Measurements from ENCODE around the gene EFCAB12.

Gene EFCAB12

GRCh38 chr3:129473769-129474152 lies 45.3 kb upstream of the EFCAB12 start:
- H3K27ac ChIP-seq, result no peak overlapping the region
- H3K27me3 ChIP-seq (ENCODE audit: control insufficient read depth, insufficient read depth, low read length), result no peaks in the 10 kb centered on the region
- H3K4me3 ChIP-seq (ENCODE audit: low read depth, low read length), result no peak overlapping the region
- no peaks in the 10 kb centered on the region for H3K79me2 ChIP-seq
- H3K4me1 ChIP-seq, result peaks cover 9% of the 10 kb centered on the region
- no peaks in the 10 kb centered on the region for H3K9me3 ChIP-seq (ENCODE audit: control insufficient read depth, low read length)
- no peak overlapping the region for H3K9ac ChIP-seq
- no peak overlapping the region for H3K4me2 ChIP-seq (ENCODE audit: low read length)
- H3K36me3 ChIP-seq (ENCODE audit: control insufficient read depth, insufficient read depth, low read length), result no peaks in the 10 kb centered on the region
- no peak overlapping the region for H2AFZ ChIP-seq
- TF ChIP-seq, protein P1, sequence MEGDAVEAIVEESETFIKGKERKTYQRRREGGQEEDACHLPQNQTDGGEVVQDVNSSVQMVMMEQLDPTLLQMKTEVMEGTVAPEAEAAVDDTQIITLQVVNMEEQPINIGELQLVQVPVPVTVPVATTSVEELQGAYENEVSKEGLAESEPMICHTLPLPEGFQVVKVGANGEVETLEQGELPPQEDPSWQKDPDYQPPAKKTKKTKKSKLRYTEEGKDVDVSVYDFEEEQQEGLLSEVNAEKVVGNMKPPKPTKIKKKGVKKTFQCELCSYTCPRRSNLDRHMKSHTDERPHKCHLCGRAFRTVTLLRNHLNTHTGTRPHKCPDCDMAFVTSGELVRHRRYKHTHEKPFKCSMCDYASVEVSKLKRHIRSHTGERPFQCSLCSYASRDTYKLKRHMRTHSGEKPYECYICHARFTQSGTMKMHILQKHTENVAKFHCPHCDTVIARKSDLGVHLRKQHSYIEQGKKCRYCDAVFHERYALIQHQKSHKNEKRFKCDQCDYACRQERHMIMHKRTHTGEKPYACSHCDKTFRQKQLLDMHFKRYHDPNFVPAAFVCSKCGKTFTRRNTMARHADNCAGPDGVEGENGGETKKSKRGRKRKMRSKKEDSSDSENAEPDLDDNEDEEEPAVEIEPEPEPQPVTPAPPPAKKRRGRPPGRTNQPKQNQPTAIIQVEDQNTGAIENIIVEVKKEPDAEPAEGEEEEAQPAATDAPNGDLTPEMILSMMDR (IDR thresholded peaks at IDR 0.05), result no peak

- Histone ChIP-seq H3K4me1 (peaks cover 9% of the 10 kb centered on the region), H2AFZ (no peak overlapping the region), H3K9ac (no peak overlapping the region), H3K4me2 (ENCODE audit: low read length) (no peak overlapping the region), H3K36me3 (ENCODE audit: control insufficient read depth, insufficient read depth, low read length) (no peaks in the 10 kb centered on the region), H3K27ac (no peak overlapping the region), H3K4me3 (ENCODE audit: low read depth, low read length) (no peak overlapping the region), H3K9me3 (ENCODE audit: control insufficient read depth, low read length) (no peaks in the 10 kb centered on the region), H3K27me3 (ENCODE audit: control insufficient read depth, insufficient read depth, low read length) (no peaks in the 10 kb centered on the region), H3K79me2 (no peaks in the 10 kb centered on the region)
- TF ChIP-seq, protein P1 (IDR thresholded peaks at IDR 0.05), result no peak
Observed at GRCh38 chr3:129473067-129473768, 44.8 kb upstream of the EFCAB12 start.

- TF ChIP-seq, protein P1 (IDR thresholded peaks at IDR 0.05), result no peak
- Histone ChIP-seq H3K79me2 (no peaks in the 10 kb centered on the region), H2AFZ (no peak overlapping the region), H3K36me3 (ENCODE audit: control insufficient read depth, insufficient read depth, low read length) (no peaks in the 10 kb centered on the region), H3K9ac (no peak overlapping the region), H3K9me3 (ENCODE audit: control insufficient read depth, low read length) (no peaks in the 10 kb centered on the region), H3K4me1 (peaks cover 9% of the 10 kb centered on the region), H3K4me3 (ENCODE audit: low read depth, low read length) (no peak overlapping the region), H3K27me3 (ENCODE audit: control insufficient read depth, insufficient read depth, low read length) (no peaks in the 10 kb centered on the region), H3K4me2 (ENCODE audit: low read length) (no peak overlapping the region), H3K27ac (no peak overlapping the region)
Observed at GRCh38 chr3:129470861-129471260, 42.4 kb upstream of the EFCAB12 start.

DNA sequence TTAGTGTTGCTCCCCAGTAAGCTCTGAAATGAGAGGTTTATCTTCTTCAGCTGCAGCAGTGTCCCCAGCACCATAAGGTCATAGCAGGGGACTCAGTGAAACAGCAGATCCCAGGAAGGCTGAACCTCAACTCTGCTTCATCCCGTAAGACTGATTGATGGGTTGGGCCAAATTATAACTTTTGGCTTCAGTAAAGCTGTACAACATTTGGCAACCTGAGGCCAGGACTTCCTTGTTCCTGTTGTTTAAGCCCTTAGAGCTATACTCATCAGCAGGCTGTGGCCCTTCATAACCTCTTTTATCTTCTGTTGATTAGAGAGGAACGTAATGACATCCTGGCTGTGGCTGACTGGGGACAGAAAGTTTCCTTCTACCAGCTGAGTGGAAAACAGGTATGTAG lies 40.6 kb upstream of the EFCAB12 start:
- Histone ChIP-seq H3K27ac (no peak overlapping the region), H3K9me3 (ENCODE audit: control insufficient read depth, low read length) (no peaks in the 10 kb centered on the region), H3K79me2 (no peaks in the 10 kb centered on the region), H3K27me3 (ENCODE audit: control insufficient read depth, insufficient read depth, low read length) (no peaks in the 10 kb centered on the region), H3K4me1 (peaks cover 9% of the 10 kb centered on the region), H2AFZ (no peak overlapping the region), H3K4me3 (ENCODE audit: low read depth, low read length) (no peak overlapping the region), H3K9ac (no peak overlapping the region), H3K4me2 (ENCODE audit: low read length) (no peak overlapping the region), H3K36me3 (ENCODE audit: control insufficient read depth, insufficient read depth, low read length) (no peaks in the 10 kb centered on the region)
- TF ChIP-seq, protein P1 (IDR thresholded peaks at IDR 0.05), result no peak

DNA sequence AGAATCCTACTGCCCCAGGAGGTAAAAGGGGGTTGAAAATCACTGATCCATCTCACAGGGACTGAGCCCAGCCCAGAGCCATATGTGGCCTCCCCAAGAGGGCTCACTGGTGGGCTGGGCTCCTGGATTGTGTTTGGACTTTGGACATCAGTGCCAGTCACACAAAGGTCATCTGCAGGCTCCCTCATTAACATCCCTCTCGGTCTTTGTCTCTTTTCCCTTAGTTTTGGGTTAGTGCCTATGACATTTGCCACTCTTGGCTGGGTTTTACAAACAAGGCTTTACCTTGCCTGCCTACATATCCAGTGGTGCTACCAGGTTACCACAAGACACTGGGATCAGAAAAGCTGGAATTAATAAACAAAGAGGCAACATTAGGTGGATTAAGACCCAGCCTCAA lies 39.5 kb upstream of the EFCAB12 start:
- no peaks in the 10 kb centered on the region for H3K9me3 ChIP-seq (ENCODE audit: control insufficient read depth, low read length)
- no peak overlapping the region for H3K9ac ChIP-seq
- H3K79me2 ChIP-seq, result no peaks in the 10 kb centered on the region
- H3K4me2 ChIP-seq (ENCODE audit: low read length), result no peak overlapping the region
- no peaks in the 10 kb centered on the region for H3K36me3 ChIP-seq (ENCODE audit: control insufficient read depth, insufficient read depth, low read length)
- H2AFZ ChIP-seq, result no peak overlapping the region
- H3K4me1 ChIP-seq, result peaks cover 1% of the 10 kb centered on the region
- TF ChIP-seq, protein P1 (IDR thresholded peaks at IDR 0.05), result no peak
- no peaks in the 10 kb centered on the region for H3K27me3 ChIP-seq (ENCODE audit: control insufficient read depth, insufficient read depth, low read length)
- no peak overlapping the region for H3K27ac ChIP-seq
- H3K4me3 ChIP-seq (ENCODE audit: low read depth, low read length), result no peak overlapping the region
